GM23338 (cell line): ENCODE measurements around the gene CDCP1. TPM values are rescaled to one million over a fixed set of nuclear protein-coding genes. Genes with fewer than 3 reads are reported as not detected.

Source experiments
- ATAC-seq: fragments of 200-7000 bp; cut with Tn5 transposase; 3 replicates; pipeline ENCODE4 v1.9.1; 2020
- DNase-seq: peaks from one replicate; pipeline ENCODE4 v3.0.0-alpha.2; 2015; ENCODE audit warnings: low spot score
- H2AFZ ChIP-seq: fragments of 200-600 bp; sonication (generic); 2 replicates; pipeline ENCODE4 v1.8.0; 2016; ENCODE audit warnings: antibody characterized with exemption, mild to moderate bottlenecking, moderate library complexity
- H3F3A ChIP-seq: fragments of 200-600 bp; sonication (generic); replicated peaks from 2 replicates; pipeline ENCODE4 v1.8.0; 2017; ENCODE audit warnings: antibody characterized with exemption, mixed run types, low read depth
- H3K27ac ChIP-seq: fragments of 200-600 bp; sonication (generic); 2 replicates; pipeline ENCODE4 v1.6.1; 2016; ENCODE audit warnings: low read depth
- H3K27me3 ChIP-seq: fragments of 200-600 bp; sonication (generic); 2 replicates; pipeline ENCODE4 v1.8.0; 2016; ENCODE audit warnings: mild to moderate bottlenecking, mixed run types, moderate library complexity; ENCODE audit not compliant: insufficient read depth
- H3K36me3 ChIP-seq: fragments of 200-600 bp; sonication (generic); 2 replicates; pipeline ENCODE4 v1.8.0; 2016; ENCODE audit warnings: mild to moderate bottlenecking; ENCODE audit not compliant: insufficient read depth
- H3K4me1 ChIP-seq: fragments of 200-600 bp; sonication (generic); 2 replicates; pipeline ENCODE4 v1.8.0; 2016; ENCODE audit warnings: mild to moderate bottlenecking, moderate library complexity; ENCODE audit not compliant: insufficient read depth
- H3K4me2 ChIP-seq: fragments of 200-600 bp; sonication (generic); 2 replicates; pipeline ENCODE4 v1.7.1; 2017; ENCODE audit warnings: mixed run types
- H3K4me3 ChIP-seq: fragments of 200-600 bp; sonication (generic); 2 replicates; pipeline ENCODE4 v1.6.1; 2016; ENCODE audit warnings: mixed run types
- H3K79me2 ChIP-seq: fragments of 200-600 bp; sonication (generic); replicated peaks from 2 replicates; pipeline ENCODE4 v1.8.0; 2017; ENCODE audit warnings: mild to moderate bottlenecking; ENCODE audit not compliant: insufficient read depth
- H3K9me2 ChIP-seq: fragments of 200-600 bp; sonication (generic); 2 replicates; pipeline ENCODE4 v1.8.0; 2017; ENCODE audit not compliant: insufficient read depth
- H4K20me1 ChIP-seq: fragments of 200-600 bp; sonication (generic); replicated peaks from 2 replicates; pipeline ENCODE4 v1.8.0; 2017; ENCODE audit warnings: mild to moderate bottlenecking; ENCODE audit not compliant: insufficient read depth
- H3K27ac Mint-ChIP-seq: 2 replicates; pipeline ENCODE4 v1.8.0; 2020; ENCODE audit warnings: inconsistent platforms, mild to moderate bottlenecking, moderate library complexity, mixed read lengths
- H3K27me3 Mint-ChIP-seq: 3 replicates; pipeline ENCODE4 v1.8.0; 2022; ENCODE audit warnings: low read depth, mild to moderate bottlenecking, moderate library complexity, mixed read lengths, inconsistent platforms; ENCODE audit not compliant: insufficient read depth, poor library complexity
- H3K36me3 Mint-ChIP-seq: 3 replicates; pipeline ENCODE4 v1.8.0; 2021; ENCODE audit warnings: low read depth, mild to moderate bottlenecking, inconsistent platforms, moderate library complexity, mixed read lengths
- H3K4me1 Mint-ChIP-seq: 3 replicates; pipeline ENCODE4 v1.8.0; 2020; ENCODE audit warnings: mild to moderate bottlenecking, inconsistent platforms, mixed read lengths
- H3K4me3 Mint-ChIP-seq: 3 replicates; pipeline ENCODE4 v1.8.0; 2021; ENCODE audit warnings: moderate library complexity, mild to moderate bottlenecking, inconsistent platforms, mixed read lengths
- H3K9me3 Mint-ChIP-seq: 3 replicates; pipeline ENCODE4 v1.8.0; 2020; ENCODE audit warnings: moderate library complexity, mild to moderate bottlenecking, inconsistent platforms, mixed read lengths
- CREB1 ChIP-seq: fragments of 250-450 bp; sonication (Bioruptor Pico); IDR thresholded peaks from 2 replicates; pipeline ENCODE4 v1.5.0; 2020; ENCODE audit warnings: low read depth, mild to moderate bottlenecking, moderate library complexity
- CTCF ChIP-seq, 2 experiments: fragments of 200-600 bp in 1 of 2; sonication (generic) in 1 of 2; conservative IDR thresholded peaks; 2 replicates each; pipeline versions ENCODE4 v1.5.1 to v1.6.1; 2016 to 2017; ENCODE audit warnings: antibody characterized with exemption in 2 of 2, low read depth in 2 of 2, mild to moderate bottlenecking in 2 of 2, moderate library complexity in 1 of 2
- ETS1 ChIP-seq: IDR thresholded peaks from 2 replicates; pipeline ENCODE4 v1.6.1; 2016; ENCODE audit warnings: antibody characterized with exemption
- EZH2 ChIP-seq: fragments of 200-600 bp; sonication (generic); IDR thresholded peaks from one replicate; pipeline ENCODE4 v1.8.0; 2017; ENCODE audit warnings: antibody characterized with exemption, mild to moderate bottlenecking, low read depth; ENCODE audit not compliant: unreplicated experiment
- EZH2phosphoT487 ChIP-seq: fragments of 200-600 bp; sonication (generic); IDR thresholded peaks from one replicate; pipeline ENCODE4 v1.8.1; 2018; ENCODE audit warnings: antibody characterized with exemption; ENCODE audit not compliant: unreplicated experiment
- JUNB ChIP-seq: IDR thresholded peaks from one replicate; pipeline ENCODE4 v1.6.1; 2016; ENCODE audit warnings: antibody characterized with exemption; ENCODE audit not compliant: unreplicated experiment
- NANOG ChIP-seq: IDR thresholded peaks from 2 replicates; pipeline ENCODE4 v1.6.1; 2016; ENCODE audit warnings: antibody characterized with exemption, borderline replicate concordance
- POLR2AphosphoS5 ChIP-seq: IDR thresholded peaks from 2 replicates; pipeline ENCODE4 v1.6.1; 2016; ENCODE audit warnings: antibody characterized with exemption, low read depth
- REST ChIP-seq: IDR thresholded peaks from one replicate; pipeline ENCODE4 v1.6.1; 2018; ENCODE audit warnings: antibody characterized with exemption; ENCODE audit not compliant: unreplicated experiment
- STAT1 ChIP-seq: IDR thresholded peaks from one replicate; pipeline ENCODE4 v1.6.1; 2016; ENCODE audit warnings: antibody characterized with exemption; ENCODE audit not compliant: unreplicated experiment
- ZNF114 ChIP-seq: fragments of 250-450 bp; sonication (Bioruptor Pico); IDR thresholded peaks from 2 replicates; pipeline ENCODE4 v1.5.0; 2020; ENCODE audit warnings: mild to moderate bottlenecking, moderate library complexity
- ZNF331 ChIP-seq: fragments of 250-450 bp; sonication (Bioruptor Pico); IDR thresholded peaks from 2 replicates; pipeline ENCODE4 v1.5.0; 2020; ENCODE audit warnings: low read depth, mild to moderate bottlenecking, moderate library complexity
- ZNF462 ChIP-seq: fragments of 250-450 bp; sonication (Bioruptor Pico); IDR thresholded peaks from 2 replicates; pipeline ENCODE4 v1.5.0; 2020; ENCODE audit warnings: mild to moderate bottlenecking, moderate library complexity
- polyA plus RNA-seq: library from polyadenylated mRNA; unstranded; fragments of >200 nt; fragmentation: Nextera tagmentation; extraction: Ambion mirVana; gene quantifications from 2 replicates; pipeline ENCODE4 v1.2.1, GENCODE V29; 2016
- total RNA-seq: library from RNA; depleted of rRNA; stranded (reverse); fragments of >200 nt; shearing (Covaris generic); gene quantifications from 2 replicates; pipeline ENCODE4 v1.2.3, GENCODE V29; 2014

CDCP1 gene
- total and polyA plus RNA-seq, 2 experiments from 2014 or later = 7.7 to 20.1 TPM

DNA sequence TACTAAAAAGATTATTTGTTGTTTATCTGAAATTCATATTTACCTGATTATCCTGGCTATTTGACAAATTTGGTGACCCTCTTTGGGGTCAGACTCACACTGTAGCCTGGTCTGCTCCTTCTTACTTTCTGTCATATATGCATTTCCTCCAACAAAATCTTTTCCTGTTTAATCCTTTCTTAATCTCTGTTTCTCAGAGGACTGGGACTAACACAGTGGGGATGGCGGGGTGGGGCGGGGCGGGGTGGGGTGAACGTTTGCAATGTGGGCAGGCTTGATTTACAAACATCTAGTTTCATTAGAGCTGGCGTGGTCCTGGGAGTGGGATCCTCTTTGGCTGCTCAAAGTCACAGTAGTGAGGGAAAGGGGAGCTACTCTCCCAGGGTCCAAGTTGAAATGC, 35.3 kb upstream of the CDCP1 start:
- no peak for DNase-seq
- H3K9me3 Mint-ChIP-seq = no peaks in the 10 kb centered on the region
- H3K36me3 Mint-ChIP-seq = no peaks in the 10 kb centered on the region
- no peaks in the 10 kb centered on the region for H4K20me1 ChIP-seq
- peaks cover 15% of the 10 kb centered on the region; the same call in 1 of the 2 replicates for H3K4me1 ChIP-seq
- TF ChIP-seq EZH2phosphoT487 = no peak
- TF ChIP-seq REST = no peak
- no peak for TF ChIP-seq POLR2AphosphoS5
- TF ChIP-seq STAT1 = no peak
- no peak for TF ChIP-seq JUNB
- TF ChIP-seq ETS1 = no peak
- TF ChIP-seq EZH2 = no peak
- TF ChIP-seq ZNF331 (CRISPR knock-in tag) = no peak
- TF ChIP-seq NANOG = no peak
- TF ChIP-seq ZNF114 = no peak
- TF ChIP-seq CREB1 (CRISPR knock-in tag) = no peak
- no peak for TF ChIP-seq CTCF (conservative IDR thresholded peaks at IDR 0.05; ENCODE audit: low read depth in 2 of 2)
- no peak for TF ChIP-seq ZNF462 (CRISPR knock-in tag)
- H3K4me1 Mint-ChIP-seq = peaks cover 15% of the 10 kb centered on the region
- ATAC-seq = no peak
- no peaks in the 10 kb centered on the region for H3K79me2 ChIP-seq
- H3F3A ChIP-seq = no peaks in the 10 kb centered on the region
- no peak overlapping the region for H3K4me2 ChIP-seq
- H3K27me3 Mint-ChIP-seq = peaks cover 18% of the 10 kb centered on the region
- H3K4me3 Mint-ChIP-seq = no peak overlapping the region
- no peak overlapping the region for H3K27ac Mint-ChIP-seq
- H2AFZ ChIP-seq = no peak overlapping the region
- no peaks in the 10 kb centered on the region for H3K27me3 ChIP-seq
- no peak overlapping the region for H3K4me3 ChIP-seq
- no peaks in the 10 kb centered on the region for H3K36me3 ChIP-seq
- no peak overlapping the region for H3K27ac ChIP-seq
- H3K9me2 ChIP-seq = no peaks in the 10 kb centered on the region
